GM18868 (cell line): Measurements from ENCODE around the gene GPI.
"Not testable (repeated sequence)": the region's sequence is repeated elsewhere in the genome, so short reads cannot be mapped to it uniquely, and the experiment has no call there.

Source experiments
- ATAC-seq: cut with Tn5 transposase; IDR thresholded peaks from one replicate; pipeline ENCODE4 v1.9.1; 2021; ENCODE audit warnings: mild to moderate bottlenecking, moderate library complexity; ENCODE audit not compliant: unreplicated experiment

GPI gene

GRCh38 chr19:34364830-34365462 lies at the start of gene GPI:
TSS of gene GPI (plus strand) at chr19:34365196. CDS start at chr19:34365267, 71 bp downstream.
- peak; percentile 74 for ATAC-seq

DNA sequence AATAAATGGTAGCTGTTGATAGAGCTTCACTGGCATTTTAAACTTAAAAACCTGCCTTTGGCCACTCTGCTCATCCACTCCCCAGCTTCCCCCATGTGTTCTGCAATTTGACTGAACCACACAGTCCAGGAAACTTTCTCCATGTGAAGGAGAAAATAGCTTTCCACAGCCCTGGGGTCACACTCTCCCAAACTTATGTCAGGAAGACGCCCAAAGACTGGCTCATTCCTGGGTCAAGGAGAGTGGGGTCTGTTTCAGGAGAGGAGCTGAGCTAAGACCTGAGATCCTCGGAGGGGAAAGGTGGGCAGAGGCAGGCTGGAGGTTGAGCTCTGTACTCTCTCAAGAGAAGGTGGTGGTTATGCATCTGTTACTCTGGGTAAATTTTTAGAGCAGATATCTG lies 48.7 kb upstream of the GPI start:
- no peak for ATAC-seq

GRCh38 chr19:34316741-34317301 lies 48.2 kb upstream of the GPI start:
- ATAC-seq = no peak

DNA sequence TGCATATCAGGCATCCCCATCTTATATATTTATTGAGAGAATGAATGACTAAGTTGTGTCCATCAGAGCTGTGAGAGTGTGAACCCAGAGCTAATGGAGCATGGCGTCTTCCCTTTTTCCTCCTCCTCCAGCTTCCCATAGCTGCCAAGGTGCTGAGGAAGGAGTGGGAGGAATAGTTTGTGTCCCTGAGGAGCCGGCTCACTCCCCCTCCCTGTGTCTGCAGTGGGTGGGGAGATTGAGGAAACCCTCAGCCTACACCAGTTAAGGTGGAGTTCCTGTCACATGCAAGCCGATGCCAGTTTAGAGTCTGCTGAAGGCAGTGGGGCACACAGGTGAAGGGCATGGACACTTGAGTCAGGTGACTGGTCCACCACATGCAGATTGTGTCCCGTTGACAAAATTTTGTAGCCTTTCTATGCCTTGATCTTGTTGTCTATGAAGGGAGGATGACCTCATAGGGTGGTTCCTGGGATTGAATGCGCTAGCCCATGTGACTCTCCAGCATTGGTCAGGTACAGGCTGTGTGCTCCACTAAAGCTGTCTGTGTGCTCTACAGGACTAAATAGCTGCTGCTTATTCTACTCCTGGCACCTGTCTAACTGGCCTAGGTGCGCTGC lies 47.6 kb upstream of the GPI start:
- ATAC-seq = no peak

GRCh38 chr19:34319230-34319585 lies 45.8 kb upstream of the GPI start:
- ATAC-seq = no peak

DNA sequence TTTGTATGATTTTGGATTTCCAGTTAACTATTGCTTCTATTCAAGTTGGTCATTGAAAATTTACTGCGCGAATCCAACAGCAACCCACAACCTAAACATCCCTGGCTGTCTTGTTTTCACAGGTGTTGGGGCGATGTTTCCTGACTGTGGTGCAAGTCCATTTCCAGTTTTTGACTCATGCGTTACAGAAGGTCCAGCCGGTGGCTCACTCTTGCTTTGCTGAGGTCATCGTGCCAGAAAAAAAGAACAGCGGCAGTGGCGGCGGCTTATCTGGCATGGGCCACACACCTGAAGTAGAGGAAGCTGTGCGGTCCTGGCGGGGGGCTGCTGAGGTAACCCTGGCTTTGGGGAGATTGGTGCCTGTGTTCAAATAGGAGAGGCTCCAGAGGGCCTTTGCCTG lies 45.2 kb upstream of the GPI start:
- no peak for ATAC-seq

- ATAC-seq = no peak
Measured at GRCh38 chr19:34320277-34320676, 44.7 kb upstream of the GPI start.

- ATAC-seq = no peak
Measured at GRCh38 chr19:34321735-34322134, 43.3 kb upstream of the GPI start.

GRCh38 chr19:34323433-34324204 lies 41.4 kb upstream of the GPI start:
- no peak for ATAC-seq

- no peak for ATAC-seq
Measured at GRCh38 chr19:34324320-34324719, 40.7 kb upstream of the GPI start.

GRCh38 chr19:34325181-34325580 lies 39.8 kb upstream of the GPI start:
- no peak for ATAC-seq

- ATAC-seq = no peak
Measured at GRCh38 chr19:34325981-34326787, 38.8 kb upstream of the GPI start.

- no peak for ATAC-seq
Measured at GRCh38 chr19:34327851-34328250, 37.1 kb upstream of the GPI start.

DNA sequence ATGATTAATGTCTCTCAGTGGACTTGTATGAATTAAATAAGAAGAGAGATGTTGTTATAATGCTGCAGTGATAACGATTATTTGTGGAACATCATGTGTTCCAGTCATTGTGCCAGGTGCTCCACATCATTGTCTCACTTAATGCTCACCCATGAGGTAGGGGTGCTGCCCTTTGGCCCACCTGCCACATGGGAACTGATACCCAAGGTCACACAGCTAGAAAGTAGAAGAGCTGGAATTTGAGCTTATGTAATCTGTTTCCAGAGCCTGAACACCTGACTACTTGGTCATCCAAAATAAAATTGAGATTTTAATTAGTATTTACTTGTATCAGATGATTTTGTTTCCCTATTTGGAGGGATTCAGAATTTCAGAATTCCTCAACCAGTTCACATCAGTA lies 36.0 kb upstream of the GPI start:
- no peak for ATAC-seq

DNA sequence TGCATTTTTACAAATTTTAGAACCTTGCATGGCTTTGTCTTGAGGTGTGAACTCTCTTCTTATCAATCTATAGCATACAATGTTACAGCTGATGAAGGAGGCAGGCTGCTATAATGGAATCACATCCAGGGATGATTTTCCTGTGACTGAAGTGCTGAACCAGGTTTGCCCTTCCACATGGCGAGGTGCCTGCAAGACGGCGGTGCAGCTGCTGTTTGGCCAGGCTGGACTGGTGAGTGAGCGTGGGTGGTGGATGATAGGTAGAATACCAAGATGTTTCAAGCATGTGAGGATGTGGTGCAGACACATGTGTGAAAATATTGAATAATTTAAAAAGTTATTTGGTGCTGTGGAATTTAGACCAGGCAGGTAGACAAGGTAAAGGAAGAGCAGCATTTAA lies 34.9 kb upstream of the GPI start:
- no peak for ATAC-seq

DNA sequence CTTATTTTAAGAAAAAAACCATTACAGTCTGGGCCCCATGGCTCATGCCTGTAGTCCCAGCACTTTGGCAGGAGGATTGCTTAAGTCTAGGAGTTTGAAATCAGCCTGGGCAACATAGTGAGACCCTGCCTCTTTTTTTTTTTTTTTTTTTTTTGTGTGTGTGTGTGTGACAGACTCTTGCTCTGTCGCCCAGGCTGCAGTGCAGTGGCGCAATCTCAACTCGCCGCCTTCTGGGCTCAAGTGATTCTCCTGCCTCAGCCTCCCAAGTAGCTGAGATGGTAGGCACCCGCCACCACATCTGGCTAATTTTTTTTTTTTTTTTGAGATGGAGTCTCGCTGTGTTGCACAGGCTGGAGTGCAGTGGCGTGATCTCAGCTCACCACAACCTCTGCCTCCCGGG lies 34.4 kb upstream of the GPI start:
- not testable (repeated sequence) for ATAC-seq

GRCh38 chr19:34331596-34331995 lies 33.4 kb upstream of the GPI start:
- not testable (repeated sequence) for ATAC-seq

DNA sequence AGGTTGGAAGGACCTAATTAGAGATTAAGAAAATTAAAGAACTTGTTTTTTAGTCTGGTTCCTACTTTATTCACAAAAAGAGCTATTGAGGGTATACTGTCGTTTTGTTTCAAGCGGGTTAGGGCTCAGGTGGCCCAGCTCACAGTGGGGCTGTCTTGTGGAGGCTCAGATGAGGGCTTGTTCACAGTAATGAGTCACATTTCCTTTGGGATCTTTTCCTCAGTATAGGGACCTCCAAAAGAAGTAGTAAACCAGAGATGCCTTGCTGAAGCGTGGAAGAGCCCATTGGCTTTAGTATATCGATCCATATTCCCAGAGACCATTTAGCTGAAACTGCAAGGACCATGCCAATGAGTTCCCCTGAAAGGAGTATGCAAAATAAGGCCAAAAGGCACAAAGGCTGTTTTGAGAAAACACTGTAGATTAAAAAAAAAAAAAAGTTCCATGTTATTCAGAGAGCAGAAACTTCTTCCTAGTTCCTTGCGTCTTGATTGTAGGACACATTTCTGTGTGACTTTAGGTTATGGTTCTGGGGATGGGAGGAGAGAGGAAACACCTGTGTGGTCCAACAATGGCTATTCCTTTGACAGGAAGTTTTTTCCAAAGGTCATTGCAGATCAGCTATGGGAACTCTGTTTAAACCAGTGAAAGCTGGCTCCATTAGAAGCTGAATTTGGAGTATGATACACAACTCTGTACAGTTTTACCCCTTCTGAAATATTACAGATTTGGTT lies 32.8 kb upstream of the GPI start:
- ATAC-seq = no peak

DNA sequence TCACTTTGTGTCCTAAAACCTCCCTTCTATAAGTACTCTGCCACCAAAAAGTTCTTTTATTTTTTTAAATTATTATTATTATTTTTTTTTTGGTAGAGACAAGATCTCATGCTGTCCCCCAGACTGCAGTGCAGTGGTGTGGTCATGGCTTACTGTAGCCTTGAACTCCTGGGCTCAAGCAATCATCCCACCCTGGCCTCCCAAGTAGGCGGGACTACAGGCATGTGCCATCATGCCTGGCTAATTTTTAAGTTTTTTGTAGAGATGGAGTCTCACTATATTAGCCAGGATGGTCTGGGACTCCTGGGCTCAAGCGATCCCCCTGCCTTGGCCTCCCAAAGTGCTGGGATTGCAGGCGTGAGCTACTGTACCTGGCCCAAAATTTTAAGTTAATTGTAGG lies 29.1 kb upstream of the GPI start:
- ATAC-seq = no peak

DNA sequence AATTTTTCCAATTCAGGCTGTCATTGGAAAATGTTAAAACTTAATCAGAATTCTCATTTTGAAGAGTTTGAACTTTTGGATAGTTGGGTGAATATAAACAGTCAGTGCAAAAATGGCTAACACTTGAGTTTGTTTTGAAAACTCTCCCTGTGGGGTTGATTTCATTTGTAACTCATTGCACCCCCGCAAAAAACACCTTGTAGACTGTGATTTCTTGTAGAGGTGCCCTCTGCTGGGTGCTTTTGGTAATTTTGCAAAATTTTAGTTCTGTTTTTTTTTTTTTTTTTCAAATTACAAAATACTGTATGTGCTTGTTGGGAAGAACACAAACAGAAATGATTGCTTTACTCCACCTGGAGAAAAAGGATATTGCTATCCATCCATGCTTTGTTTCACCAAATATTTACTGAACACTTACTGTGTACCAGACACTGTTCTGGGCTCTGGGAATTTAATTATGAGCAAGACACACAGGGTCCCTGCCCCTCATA lies 28.2 kb upstream of the GPI start:
- no peak for ATAC-seq
